Nephron (organoid): ENCODE measurements around the gene PAPOLB.

ENCODE experiments used
- H3K27ac Mint-ChIP-seq, 3 experiments: 2 replicates each; pipeline ENCODE4 v1.8.0; 2020; ENCODE audit warnings: mixed read lengths in 3 of 3, mild to moderate bottlenecking in 2 of 3, moderate library complexity in 1 of 3
- H3K27me3 Mint-ChIP-seq: 2 replicates; pipeline ENCODE4 v1.8.0; 2021; ENCODE audit warnings: low read depth, mild to moderate bottlenecking, moderate library complexity, mixed read lengths
- H3K36me3 Mint-ChIP-seq: 2 replicates; pipeline ENCODE4 v1.8.0; 2020; ENCODE audit warnings: low read depth, mixed read lengths
- H3K4me1 Mint-ChIP-seq: 2 replicates; pipeline ENCODE4 v1.8.0; 2020; ENCODE audit warnings: mixed read lengths
- H3K4me3 Mint-ChIP-seq, 3 experiments: 2 replicates each; pipeline ENCODE4 v1.8.0; 2020; ENCODE audit warnings: mild to moderate bottlenecking in 3 of 3, mixed read lengths in 3 of 3, moderate library complexity in 2 of 3
- H3K9me3 Mint-ChIP-seq: 2 replicates; pipeline ENCODE4 v1.8.0; 2020; ENCODE audit warnings: mixed read lengths
- TF ChIP-seq, protein P1 (sequence below), 3 experiments: fragments of 200-600 bp; sonication (generic); IDR thresholded peaks; one replicate each; pipeline ENCODE4 v1.5.0; 2021; ENCODE audit warnings: antibody characterized with exemption in 3 of 3; ENCODE audit not compliant: unreplicated experiment in 3 of 3

The PAPOLB gene

DNA sequence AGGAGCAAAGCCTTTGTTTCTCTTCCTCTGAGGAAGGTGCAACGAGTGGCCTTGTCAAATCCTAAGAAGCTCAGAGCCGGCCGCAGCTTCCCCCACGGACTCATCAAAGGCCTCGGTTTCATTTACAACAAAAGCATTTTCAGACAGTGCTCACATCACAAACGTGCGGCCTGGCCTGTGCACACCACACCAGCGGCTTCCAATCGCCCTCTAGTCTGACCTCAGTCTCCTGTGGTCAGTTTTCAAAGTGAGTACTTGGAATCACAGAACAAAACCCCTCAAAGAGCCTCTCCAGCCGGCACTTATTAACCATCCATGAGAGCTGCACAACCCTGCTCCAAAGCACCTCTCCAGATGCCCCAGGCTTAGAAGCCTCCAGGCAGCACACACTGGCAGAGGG, 18.4 kb upstream of the PAPOLB start:
- TF ChIP-seq, protein P1, sequence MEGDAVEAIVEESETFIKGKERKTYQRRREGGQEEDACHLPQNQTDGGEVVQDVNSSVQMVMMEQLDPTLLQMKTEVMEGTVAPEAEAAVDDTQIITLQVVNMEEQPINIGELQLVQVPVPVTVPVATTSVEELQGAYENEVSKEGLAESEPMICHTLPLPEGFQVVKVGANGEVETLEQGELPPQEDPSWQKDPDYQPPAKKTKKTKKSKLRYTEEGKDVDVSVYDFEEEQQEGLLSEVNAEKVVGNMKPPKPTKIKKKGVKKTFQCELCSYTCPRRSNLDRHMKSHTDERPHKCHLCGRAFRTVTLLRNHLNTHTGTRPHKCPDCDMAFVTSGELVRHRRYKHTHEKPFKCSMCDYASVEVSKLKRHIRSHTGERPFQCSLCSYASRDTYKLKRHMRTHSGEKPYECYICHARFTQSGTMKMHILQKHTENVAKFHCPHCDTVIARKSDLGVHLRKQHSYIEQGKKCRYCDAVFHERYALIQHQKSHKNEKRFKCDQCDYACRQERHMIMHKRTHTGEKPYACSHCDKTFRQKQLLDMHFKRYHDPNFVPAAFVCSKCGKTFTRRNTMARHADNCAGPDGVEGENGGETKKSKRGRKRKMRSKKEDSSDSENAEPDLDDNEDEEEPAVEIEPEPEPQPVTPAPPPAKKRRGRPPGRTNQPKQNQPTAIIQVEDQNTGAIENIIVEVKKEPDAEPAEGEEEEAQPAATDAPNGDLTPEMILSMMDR (IDR thresholded peaks at IDR 0.05; ENCODE audit: unreplicated experiment in 3 of 3): no peak
- H3K27ac Mint-ChIP-seq: peak overlapping the region in 2 of 3 experiments; percentile 38 to 40
- no peaks in the 10 kb centered on the region for H3K36me3 Mint-ChIP-seq
- H3K27me3 Mint-ChIP-seq: peaks cover 18% of the 10 kb centered on the region
- H3K4me1 Mint-ChIP-seq: peaks cover 19% of the 10 kb centered on the region
- peak overlapping the region; percentile 53 to 79 (median 65) for H3K4me3 Mint-ChIP-seq
- no peaks in the 10 kb centered on the region for H3K9me3 Mint-ChIP-seq

DNA sequence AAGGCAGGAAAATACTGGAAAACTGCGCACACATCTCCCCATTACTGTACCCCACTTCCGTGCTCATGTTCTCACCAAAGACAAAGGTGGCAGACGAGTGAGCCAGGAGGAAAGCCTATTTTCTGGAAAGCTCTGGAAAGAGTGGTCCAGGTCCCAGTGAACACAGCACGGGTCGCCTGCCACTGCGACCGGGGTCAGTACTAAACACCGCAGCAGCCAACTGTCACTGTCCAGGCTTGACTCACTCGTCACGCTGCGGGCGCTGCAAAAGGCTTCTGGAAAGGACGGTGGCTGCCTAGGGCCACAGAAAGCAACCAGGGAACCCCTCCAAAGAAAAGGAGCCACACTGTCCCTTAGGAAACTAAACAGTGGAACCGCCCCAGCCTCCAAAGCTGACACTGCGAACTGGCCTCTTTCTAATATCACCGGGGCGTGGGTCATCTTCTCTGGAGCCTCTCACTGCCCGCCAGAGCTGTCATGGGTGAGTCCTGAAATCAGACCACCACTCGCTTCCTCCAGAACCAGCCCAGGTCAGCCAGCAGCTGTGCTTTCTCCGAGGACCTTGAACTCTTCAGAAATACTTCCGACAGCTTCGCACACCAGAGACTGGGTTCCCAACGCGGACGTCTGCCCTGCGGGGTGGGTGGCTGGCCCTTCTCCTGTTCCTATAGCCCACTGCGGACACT, 17.7 kb upstream of the PAPOLB start:
- no peaks in the 10 kb centered on the region for H3K36me3 Mint-ChIP-seq
- H3K9me3 Mint-ChIP-seq: no peaks in the 10 kb centered on the region
- peaks cover 18% of the 10 kb centered on the region for H3K27me3 Mint-ChIP-seq
- H3K27ac Mint-ChIP-seq: no peak overlapping the region
- TF ChIP-seq, protein P1 (IDR thresholded peaks at IDR 0.05; ENCODE audit: unreplicated experiment in 3 of 3): no peak
- no peak overlapping the region for H3K4me3 Mint-ChIP-seq
- peaks cover 19% of the 10 kb centered on the region for H3K4me1 Mint-ChIP-seq

DNA sequence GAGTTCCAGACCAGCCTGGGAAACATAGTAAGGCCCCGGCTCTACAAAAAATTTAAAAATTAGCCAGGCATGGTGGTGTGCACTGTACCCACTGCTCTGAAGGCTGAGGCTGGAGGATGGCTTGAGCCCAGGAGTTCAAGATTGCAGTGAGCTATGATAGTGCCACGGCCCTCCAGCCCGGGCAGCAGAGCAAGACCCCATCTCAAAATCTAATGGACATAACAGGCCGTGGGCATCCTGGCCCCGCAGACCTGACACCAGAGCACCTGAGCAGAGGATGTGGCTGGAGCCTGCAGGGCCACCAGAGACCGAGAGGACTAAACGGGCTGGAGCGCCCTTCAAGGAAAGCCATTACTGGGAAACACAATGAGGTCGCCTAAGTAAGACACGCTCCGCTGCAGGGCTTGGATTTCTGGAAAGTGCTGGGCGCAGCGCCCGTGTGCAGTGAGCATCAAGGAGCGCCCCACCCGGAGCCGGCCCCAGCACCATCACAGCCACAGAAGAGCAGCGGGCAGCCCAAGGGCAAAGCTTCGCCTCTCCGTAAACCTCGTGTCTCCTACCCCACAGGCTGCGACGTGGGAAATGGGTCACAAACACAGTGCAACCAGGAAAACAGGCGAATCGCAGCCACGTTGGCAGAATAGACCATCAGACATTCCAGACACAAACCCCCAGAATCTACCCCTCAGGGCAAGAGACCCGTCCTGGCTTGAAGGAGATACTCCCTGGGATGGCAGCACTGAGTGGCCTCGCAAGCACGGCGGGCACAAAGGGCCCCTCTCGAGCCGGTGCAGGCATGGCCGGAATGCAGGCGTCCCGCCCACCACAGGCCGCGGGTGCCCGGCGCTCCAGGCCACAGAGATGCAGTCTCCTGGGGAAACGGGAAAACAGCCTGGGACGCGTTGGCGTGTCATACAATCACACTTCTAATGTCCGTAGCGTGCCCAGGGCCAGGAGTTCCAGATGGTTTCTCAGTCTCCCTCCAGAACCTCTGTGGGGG, 16.8 kb upstream of the PAPOLB start:
- no peaks in the 10 kb centered on the region for H3K36me3 Mint-ChIP-seq
- peaks cover 18% of the 10 kb centered on the region for H3K27me3 Mint-ChIP-seq
- H3K27ac Mint-ChIP-seq: no peak overlapping the region
- no peak overlapping the region for H3K4me3 Mint-ChIP-seq
- peaks cover 19% of the 10 kb centered on the region for H3K4me1 Mint-ChIP-seq
- no peaks in the 10 kb centered on the region for H3K9me3 Mint-ChIP-seq
- TF ChIP-seq, protein P1 (IDR thresholded peaks at IDR 0.05; ENCODE audit: unreplicated experiment in 3 of 3): no peak

DNA sequence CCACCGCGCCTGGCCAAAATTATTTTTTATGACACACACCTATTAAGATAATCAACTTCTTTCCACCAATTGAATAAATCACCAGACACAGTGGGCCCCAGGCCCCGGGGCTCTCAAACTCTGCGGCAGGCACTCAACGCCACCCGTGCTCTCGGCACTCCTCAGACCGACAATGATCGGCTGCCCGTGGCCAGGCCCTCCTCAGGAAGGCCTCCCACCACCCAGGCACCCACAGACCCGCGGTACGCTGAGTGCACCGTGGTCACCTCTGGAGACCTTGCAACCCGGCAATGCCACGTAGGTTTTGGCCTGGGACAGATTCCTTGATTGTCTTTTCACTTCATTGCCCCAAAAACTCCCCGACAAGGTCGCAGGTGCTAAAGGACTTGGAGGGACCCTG, 14.8 kb upstream of the PAPOLB start:
- H3K27ac Mint-ChIP-seq: no peak overlapping the region
- TF ChIP-seq, protein P1 (IDR thresholded peaks at IDR 0.05; ENCODE audit: unreplicated experiment in 3 of 3): no peak
- H3K9me3 Mint-ChIP-seq: no peaks in the 10 kb centered on the region
- peaks cover 7% of the 10 kb centered on the region for H3K4me1 Mint-ChIP-seq
- H3K36me3 Mint-ChIP-seq: no peaks in the 10 kb centered on the region
- H3K27me3 Mint-ChIP-seq: peaks cover 14% of the 10 kb centered on the region
- H3K4me3 Mint-ChIP-seq: no peak overlapping the region

DNA sequence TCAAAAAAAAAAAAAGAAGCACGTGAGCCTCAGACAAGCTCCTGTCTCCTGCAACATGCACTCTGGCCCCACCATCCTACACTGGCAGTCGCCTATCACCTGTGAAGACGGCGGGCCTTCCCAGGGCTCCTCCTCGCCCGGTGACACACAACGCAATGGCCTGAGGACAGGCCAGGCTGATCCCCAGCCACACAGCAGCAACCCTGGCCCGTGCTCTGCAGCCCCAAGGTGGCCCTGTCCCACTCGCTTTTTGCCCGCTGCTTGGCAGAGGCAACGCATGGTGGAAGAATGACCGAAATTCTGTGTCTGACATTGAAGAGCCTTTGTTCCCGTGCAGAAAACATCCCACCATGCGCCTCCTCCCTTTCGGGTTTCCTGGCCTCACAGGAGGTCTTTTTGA, 13.6 kb upstream of the PAPOLB start:
- Mint-ChIP-seq H3K4me1 (peaks cover 8% of the 10 kb centered on the region), H3K27me3 (peaks cover 11% of the 10 kb centered on the region), H3K36me3 (no peaks in the 10 kb centered on the region), H3K27ac (no peak overlapping the region), H3K4me3 (no peak overlapping the region), H3K9me3 (no peaks in the 10 kb centered on the region)
- TF ChIP-seq, protein P1 (IDR thresholded peaks at IDR 0.05; ENCODE audit: unreplicated experiment in 3 of 3): no peak
